Stimulated activated CD4-positive, alpha-beta T cell treated with anti-CD3 and anti-CD28 coated beads, Interleukin-2, amount 100 ng/mL, for 48 hours (primary cell): ENCODE measurements around the gene ASPM.
"Not testable (repeated sequence)": the region's sequence is repeated elsewhere in the genome, so short reads cannot be mapped to it uniquely, and the experiment has no call there.

ENCODE experiments used
- DNase-seq, 2 donors: peaks; one replicate each; pipeline ENCODE4 v3.0.0-alpha.2; 2020

Gene ASPM

DNA sequence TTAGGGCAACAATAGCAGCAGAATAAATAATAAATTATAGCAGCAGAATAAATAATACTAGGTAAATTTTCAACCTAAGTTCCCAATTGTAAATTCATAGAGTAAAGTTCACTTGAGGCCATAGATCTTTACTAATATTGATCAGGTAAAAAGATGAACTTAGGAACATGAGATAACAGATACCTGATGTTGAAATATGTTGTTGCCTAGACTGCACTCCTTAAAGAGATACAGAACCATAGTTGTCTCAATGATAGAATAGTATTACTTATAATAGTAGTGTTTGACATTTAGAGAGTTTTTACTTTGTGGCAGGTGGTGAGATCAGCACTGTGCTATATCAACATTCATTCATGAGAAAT is 79.0 kb downstream of the ASPM start:
- no peak for DNase-seq

- no peak for DNase-seq
These were observed 79.6 kb downstream of the ASPM start, which contains the start of gene F13B for GRCh38 chr1:197066719-197067456. F13B (minus strand) TSS chr1:197067260; CDS start chr1:197067223, 37 bp downstream.

GRCh38 chr1:197066277-197066676 is 80.2 kb downstream of the ASPM start:
- no peak for DNase-seq

DNA sequence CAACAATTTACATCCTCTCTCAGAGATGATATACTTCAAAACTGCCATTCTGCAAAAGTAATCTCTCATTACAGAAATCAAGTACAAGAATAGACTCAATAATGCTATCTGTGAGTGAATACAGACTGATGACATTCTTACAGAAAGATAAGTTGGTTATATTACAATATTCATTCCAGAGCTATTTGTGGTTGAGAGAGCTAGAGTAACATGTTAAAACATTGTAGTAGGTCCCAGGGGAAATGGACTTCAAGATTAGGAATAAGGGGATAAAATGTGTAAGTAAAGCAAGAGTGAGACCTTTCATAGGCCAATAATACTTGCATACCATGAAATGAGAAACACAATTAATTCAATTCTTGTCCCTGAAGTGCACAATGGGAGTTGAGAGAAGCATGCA is 80.9 kb downstream of the ASPM start:
- DNase-seq: no peak

DNA sequence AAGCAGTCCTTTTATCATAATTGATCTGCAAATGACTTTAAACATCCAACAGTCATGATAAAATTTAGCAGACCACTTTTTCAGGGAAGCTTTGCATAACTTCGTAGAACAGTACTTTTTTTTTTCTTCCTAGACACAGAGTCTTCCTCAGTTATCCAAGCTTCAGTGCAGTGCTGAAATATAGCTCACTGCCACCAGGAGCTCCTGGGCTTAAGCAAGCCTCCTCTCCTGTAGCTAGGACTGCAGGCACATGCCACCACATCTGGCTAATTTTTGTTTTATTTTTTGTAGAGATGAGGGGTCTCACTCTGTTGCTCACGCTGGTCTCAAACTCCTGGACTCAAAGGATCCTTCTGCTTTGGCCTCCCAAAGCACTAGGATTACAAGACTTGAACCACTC is 83.3 kb downstream of the ASPM start:
- no peak for DNase-seq

- no peak for DNase-seq
These were observed 83.8 kb downstream of the ASPM start for GRCh38 chr1:197062692-197063091.

- no peak for DNase-seq
These were observed 97.4 kb downstream of the ASPM start for GRCh38 chr1:197049100-197049499.

DNA sequence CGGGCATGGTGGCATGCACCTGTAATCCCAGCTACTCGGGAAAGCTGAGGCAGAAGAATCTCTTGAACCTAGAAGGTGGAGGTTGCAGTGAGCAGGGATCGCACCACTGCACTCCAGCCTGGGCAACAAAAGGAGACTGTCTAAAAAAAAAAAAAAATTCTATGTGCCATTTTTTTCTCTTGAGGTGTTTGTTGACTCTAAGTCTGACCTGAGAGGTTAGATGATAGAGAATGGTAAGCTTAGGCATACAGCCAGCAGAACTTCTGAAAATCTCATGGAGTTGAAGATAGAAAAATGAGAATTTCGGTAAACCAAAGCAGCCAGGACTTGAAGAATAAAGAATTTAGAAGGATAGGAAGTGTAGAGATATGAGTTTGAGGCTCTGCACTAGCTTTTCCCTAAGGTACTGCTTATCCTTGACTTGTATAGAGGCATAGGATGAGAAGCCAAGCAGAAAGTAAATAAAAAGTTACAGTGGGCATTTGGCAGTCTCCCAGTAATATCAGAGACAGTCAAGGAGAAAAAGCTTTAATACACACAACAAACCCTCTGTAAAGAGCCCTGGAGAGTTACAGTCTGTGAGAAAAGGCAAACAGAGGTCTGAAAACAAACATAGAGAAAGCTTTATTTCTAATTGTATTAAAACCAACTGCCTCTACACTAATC is 103.7 kb downstream of the ASPM start:
- DNase-seq: no peak

DNA sequence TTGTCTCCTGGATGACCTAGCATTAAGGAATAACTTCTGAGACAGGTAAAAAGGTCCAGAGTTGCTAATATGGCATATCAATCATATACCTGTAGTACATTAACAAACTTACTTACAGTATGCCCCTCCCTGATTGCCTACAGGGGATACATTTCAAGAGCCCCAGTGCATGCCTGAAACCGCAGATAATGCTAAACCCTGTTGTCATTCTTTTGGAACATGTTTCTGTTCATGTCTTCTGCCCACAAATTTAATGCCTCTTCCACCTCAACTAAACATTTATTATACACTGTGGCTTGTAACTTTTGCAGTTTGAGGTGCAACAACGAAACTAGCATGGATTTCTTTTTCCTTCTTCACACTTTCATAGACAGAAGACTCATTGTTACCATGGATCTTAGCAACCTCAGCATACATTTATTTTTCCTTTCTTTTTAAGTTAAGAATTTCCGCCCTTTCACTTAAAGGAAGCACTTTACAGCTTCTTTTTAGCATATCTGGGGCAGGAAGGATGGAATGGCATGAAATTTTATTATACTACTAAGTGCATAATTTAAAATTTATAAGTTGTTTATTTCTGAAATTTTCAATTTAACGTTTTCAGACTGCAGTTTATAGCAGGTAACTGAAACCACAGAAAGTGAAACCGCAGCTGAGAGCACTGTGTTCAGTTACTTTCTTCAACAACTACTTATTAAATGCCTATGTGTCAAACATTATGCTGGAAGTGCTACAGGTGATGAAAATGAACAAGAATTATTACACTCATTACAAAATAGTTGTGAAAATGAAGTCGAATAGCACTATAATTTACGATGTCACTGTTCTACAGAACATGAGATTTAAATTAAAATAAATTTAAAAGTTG is 104.7 kb downstream of the ASPM start:
- DNase-seq: no peak

- no peak for DNase-seq
These were observed 109.6 kb downstream of the ASPM start for GRCh38 chr1:197036861-197037260.

- DNase-seq: not testable (repeated sequence)
These were observed 111.7 kb downstream of the ASPM start for GRCh38 chr1:197034631-197035339.
